Bronchial epithelial cell (primary cell): Measurements from ENCODE around the gene KDM4B. TPM values are rescaled to one million over a fixed set of nuclear protein-coding genes. Genes with fewer than 3 reads are reported as not detected.

Source experiments
- DNase-seq: peaks from one replicate; pipeline ENCODE4 v3.0.0-alpha.2; 2010; ENCODE audit warnings: low read depth
- FAIRE-seq: peaks from 2 replicates; lab custom pipeline; 2011; peaks lifted over from hg19 to GRCh38; lab: Jason Lieb, UNC
- H3K27me3 ChIP-seq: 2 replicates; pipeline ENCODE4 v1.5.1; 2011; ENCODE audit warnings: low read length; ENCODE audit not compliant: control insufficient read depth, insufficient read depth
- H3K36me3 ChIP-seq: 2 replicates; pipeline ENCODE4 v1.5.1; 2011; ENCODE audit warnings: low read length; ENCODE audit not compliant: control insufficient read depth, insufficient read depth
- H3K4me3 ChIP-seq: 2 replicates; pipeline ENCODE4 v1.5.1; 2011; ENCODE audit warnings: mild to moderate bottlenecking, low read depth, low read length, control low read depth
- CTCF ChIP-seq: IDR thresholded peaks from 2 replicates; pipeline ENCODE4 v1.5.1; 2011; ENCODE audit warnings: mild to moderate bottlenecking, moderate library complexity, low read length, control low read depth, inconsistent platforms; ENCODE audit not compliant: insufficient read depth, severe bottlenecking
- total RNA-seq: library from RNA; depleted of rRNA; stranded (reverse); fragments of >200 nt; gene quantifications from 2 replicates; pipeline ENCODE4 v1.2.1, GENCODE V29; 2014

The KDM4B gene
- total RNA-seq, 1 donor from 2014 or later, result 12.6 TPM

GRCh38 chr19:5011476-5012238, 42.7 kb downstream of the KDM4B start:
- TF ChIP-seq CTCF, result no peak
- H3K4me3 ChIP-seq, result no peak overlapping the region
- H3K36me3 ChIP-seq, result peaks cover 6% of the 10 kb centered on the region
- DNase-seq (no peak), FAIRE-seq (no peak)
- no peaks in the 10 kb centered on the region for H3K27me3 ChIP-seq

GRCh38 chr19:5012688-5013457, 44.0 kb downstream of the KDM4B start:
- DNase-seq (no peak), FAIRE-seq (no peak)
- H3K4me3 ChIP-seq, result no peak overlapping the region
- TF ChIP-seq CTCF, result no peak
- peaks cover 8% of the 10 kb centered on the region for H3K36me3 ChIP-seq
- H3K27me3 ChIP-seq, result no peaks in the 10 kb centered on the region

- DNase-seq (no peak), FAIRE-seq (no peak)
- H3K36me3 ChIP-seq, result peaks cover 15% of the 10 kb centered on the region
- H3K4me3 ChIP-seq, result no peak overlapping the region
- no peaks in the 10 kb centered on the region for H3K27me3 ChIP-seq
- TF ChIP-seq CTCF, result no peak
Observed at GRCh38 chr19:5013761-5014160, 44.8 kb downstream of the KDM4B start.

- no peak overlapping the region for H3K4me3 ChIP-seq
- peaks cover 15% of the 10 kb centered on the region for H3K36me3 ChIP-seq
- no peaks in the 10 kb centered on the region for H3K27me3 ChIP-seq
- DNase-seq (no peak), FAIRE-seq (no peak)
- no peak for TF ChIP-seq CTCF
Observed at GRCh38 chr19:5014941-5015340, 46.0 kb downstream of the KDM4B start.

- DNase-seq (no peak), FAIRE-seq (no peak)
- TF ChIP-seq CTCF, result no peak
- H3K4me3 ChIP-seq, result no peak overlapping the region
- no peaks in the 10 kb centered on the region for H3K27me3 ChIP-seq
- H3K36me3 ChIP-seq, result peaks cover 17% of the 10 kb centered on the region
Observed at GRCh38 chr19:5016268-5016667, 47.4 kb downstream of the KDM4B start.
